ENCODE results near the gene FCRLB.
"Not testable (repeated sequence)": the region's sequence is repeated elsewhere in the genome, so short reads cannot be mapped to it uniquely, and the experiment has no call there.

FCRLB gene, protein sequence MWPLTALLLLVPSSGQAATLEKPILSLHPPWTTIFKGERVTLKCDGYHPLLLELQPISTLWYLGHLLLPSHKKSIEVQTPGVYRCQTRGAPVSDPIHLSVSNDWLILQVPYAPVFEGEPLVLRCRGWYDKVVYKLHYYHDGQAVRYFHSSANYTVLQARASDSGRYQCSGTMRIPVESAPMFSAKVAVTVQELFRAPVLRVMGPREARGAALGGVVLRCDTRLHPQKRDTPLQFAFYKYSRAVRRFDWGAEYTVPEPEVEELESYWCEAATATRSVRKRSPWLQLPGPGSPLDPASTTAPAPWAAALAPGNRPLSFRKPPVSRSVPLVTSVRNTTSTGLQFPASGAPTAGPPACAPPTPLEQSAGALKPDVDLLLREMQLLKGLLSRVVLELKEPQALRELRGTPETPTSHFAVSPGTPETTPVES

DNA sequence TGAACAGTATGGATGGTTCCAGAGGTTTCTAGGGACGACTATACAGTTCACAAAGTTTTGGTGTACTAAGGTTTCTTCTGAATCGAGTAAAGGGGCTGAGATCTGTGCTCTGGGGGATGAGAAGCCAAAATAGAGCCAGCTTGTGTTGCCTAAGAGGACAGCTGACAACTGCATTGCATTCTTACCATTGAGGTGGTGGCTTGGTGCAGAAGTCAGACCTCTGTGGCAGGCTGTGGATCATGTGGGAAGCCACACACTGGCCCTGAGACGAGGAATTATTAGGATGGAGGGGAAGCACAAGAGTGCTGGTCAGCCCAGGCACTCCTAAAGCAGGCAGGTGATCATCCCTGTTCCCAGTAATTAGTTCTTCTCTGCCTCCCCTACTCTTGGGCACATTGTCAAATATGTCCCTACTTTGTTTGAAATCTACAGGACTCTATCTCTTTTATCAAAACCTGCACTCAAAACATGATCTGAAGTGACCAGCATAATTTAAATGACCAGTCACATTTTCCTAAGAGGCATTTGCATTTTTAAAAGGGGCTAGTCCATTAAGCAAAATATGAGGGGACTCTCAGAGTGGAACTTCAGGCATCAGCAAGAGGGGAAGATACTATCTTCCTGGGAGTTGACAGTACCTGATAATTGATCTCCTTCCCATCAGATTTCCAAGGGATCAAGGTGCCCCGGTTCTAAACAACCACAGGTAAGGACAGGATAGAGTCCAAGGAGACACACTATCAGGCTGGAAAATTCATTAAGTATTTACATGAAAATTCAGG lies at the start of gene FCRLB:
TSS of gene FCRLB (plus strand) at position 589 of the 782 bp plus-strand sequence. CDS start 1,129 bp downstream, outside the sequence.
- Histone ChIP-seq H3K36me3 (ENCODE audit: insufficient read depth, low read length) (no peaks in the 10 kb centered on the region), H3K9me3 (ENCODE audit: control insufficient read depth, insufficient read depth, low read length) (no peaks in the 10 kb centered on the region; the same call in 1 of the 2 replicates), H3K9ac (ENCODE audit: low read depth, low read length) (no peak within 1 kb of the TSS), H3K4me1 (ENCODE audit: insufficient read depth, low read length) (no peaks in the 10 kb centered on the region)

DNA sequence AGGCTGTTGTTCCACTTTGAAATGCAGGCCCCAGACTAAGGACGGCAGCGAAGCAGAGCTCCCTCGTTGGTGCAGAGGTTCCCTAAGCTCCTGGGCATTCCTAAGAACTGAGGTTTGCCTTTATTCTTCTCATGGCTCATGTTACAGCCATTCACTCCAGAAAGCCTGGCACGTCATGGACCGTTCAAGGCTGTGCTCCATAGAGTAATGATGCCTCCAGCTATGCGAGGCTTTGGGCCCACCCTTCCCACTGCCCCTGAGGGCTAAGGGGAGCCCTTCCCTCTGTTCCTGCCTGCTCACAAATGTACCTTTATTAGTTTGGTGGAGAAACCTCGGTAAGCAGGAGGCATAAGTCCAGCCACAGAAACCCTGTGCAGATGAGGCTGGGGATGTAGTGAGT lies 47.9 kb upstream of the FCRLB start:
- H3K4me1 ChIP-seq (ENCODE audit: insufficient read depth, low read length); H3K9me3 ChIP-seq (ENCODE audit: control insufficient read depth, insufficient read depth, low read length); H3K36me3 ChIP-seq (ENCODE audit: insufficient read depth, low read length); H3K9ac ChIP-seq (ENCODE audit: low read depth, low read length): not testable (repeated sequence)

DNA sequence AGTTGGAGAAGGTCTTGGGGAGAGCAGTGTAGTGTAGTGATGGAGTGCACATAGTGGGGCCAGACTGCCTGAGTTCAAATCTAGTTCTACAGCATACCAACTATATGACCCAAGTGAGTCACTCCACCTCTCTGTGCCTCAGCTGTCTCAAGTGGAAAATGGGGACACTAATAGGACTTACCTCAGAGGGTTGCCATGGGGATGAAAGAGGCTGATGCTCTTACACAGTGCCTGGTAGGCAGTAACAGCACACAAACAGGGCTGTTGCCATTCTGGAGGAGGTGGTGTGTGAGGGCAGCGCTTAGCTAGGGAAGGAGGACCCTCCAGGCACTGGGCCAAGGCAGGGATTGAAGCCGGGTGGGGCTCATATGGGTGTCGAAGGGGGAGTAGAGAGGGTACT lies 46.9 kb upstream of the FCRLB start:
- H3K36me3 ChIP-seq (ENCODE audit: insufficient read depth, low read length); H3K4me1 ChIP-seq (ENCODE audit: insufficient read depth, low read length); H3K9ac ChIP-seq (ENCODE audit: low read depth, low read length): not testable (repeated sequence)

DNA sequence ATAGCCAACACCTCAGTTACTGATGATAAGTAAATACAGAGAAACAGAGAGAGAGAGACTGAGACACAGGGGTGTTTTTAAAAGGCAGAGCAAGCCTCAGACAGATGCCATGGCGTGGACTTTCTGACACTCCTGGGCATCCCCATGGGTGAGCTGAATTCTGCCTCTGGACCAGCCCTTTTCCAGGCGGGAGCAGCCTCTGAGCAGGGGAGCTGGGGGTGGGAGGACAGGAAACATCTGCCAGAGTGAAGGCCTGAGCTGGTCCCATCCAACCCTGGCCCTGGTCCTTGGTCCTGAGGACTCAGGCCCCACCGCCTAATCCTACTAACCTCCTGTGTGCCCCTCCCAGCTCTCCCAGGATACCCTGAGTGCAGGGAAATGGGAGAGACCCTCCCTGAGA lies 46.4 kb upstream of the FCRLB start:
- not testable (repeated sequence) for H3K4me1 ChIP-seq (ENCODE audit: insufficient read depth, low read length); H3K9me3 ChIP-seq (ENCODE audit: control insufficient read depth, insufficient read depth, low read length); H3K9ac ChIP-seq (ENCODE audit: low read depth, low read length); H3K36me3 ChIP-seq (ENCODE audit: insufficient read depth, low read length)

More for the DNA sequence above, 46.9 kb upstream of the FCRLB start:
- H3K9me3 ChIP-seq (ENCODE audit: control insufficient read depth, insufficient read depth, low read length), result not testable (repeated sequence)

DNA sequence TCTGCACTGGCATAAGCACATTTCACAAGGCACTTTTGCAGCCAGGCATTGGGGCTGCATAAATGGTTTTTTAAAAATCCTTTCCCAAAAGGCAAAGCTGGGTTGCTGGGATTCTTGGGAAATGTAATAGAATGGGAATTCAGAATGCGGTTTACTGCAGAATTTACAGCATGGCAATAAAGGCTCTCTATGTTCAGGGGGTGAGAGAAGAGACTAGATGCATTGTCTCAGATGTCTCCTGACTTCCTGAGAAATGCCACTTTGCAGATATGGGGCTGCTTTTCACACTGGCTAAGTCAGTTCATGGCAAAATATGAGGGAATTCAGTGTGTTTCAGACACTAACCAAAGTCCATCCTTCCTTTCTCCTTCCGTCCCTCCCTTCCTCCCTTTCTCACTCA lies 44.9 kb upstream of the FCRLB start:
- Histone ChIP-seq H3K4me1 (ENCODE audit: insufficient read depth, low read length) (peaks cover 3% of the 10 kb centered on the region; the same call in 1 of the 2 replicates), H3K9ac (ENCODE audit: low read depth, low read length) (no peak overlapping the region), H3K36me3 (ENCODE audit: insufficient read depth, low read length) (no peaks in the 10 kb centered on the region), H3K9me3 (ENCODE audit: control insufficient read depth, insufficient read depth, low read length) (no peaks in the 10 kb centered on the region)

DNA sequence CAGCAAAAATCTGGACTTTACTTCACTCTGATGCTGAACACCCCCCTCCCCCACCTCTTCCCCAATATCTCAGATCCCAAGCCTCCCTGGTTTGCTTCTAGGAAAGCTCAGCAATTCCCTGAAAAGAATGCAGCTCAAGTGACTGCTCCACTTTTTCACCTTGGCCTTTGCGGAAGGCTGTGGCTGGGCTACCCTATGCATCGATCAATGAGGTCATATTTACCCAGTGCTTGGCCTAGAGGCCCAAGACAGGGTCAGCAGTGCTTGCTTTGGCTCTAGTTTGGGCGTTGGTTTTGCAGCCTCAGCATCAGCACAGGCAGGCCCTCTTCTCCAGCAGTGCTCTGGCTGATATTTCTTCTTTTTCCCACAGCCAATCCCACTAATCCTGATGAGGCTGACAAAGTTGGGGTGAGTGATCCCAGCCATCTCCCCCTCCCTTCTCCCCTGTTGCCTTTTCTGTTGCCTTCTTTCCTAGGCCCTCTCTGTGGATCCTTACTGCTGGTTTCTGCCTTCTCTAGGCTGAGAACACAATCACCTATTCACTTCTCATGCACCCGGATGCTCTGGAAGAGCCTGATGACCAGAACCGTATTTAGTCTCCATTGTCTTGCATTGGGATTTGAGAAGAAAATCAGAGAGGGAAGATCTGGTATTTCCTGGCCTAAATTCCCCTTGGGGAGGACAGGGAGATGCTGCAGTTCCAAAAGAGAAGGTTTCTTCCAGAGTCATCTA lies 44.2 kb upstream of the FCRLB start:
- H3K9me3 ChIP-seq (ENCODE audit: control insufficient read depth, insufficient read depth, low read length), result no peaks in the 10 kb centered on the region
- H3K36me3 ChIP-seq (ENCODE audit: insufficient read depth, low read length), result no peaks in the 10 kb centered on the region
- H3K9ac ChIP-seq (ENCODE audit: low read depth, low read length), result no peak overlapping the region

DNA sequence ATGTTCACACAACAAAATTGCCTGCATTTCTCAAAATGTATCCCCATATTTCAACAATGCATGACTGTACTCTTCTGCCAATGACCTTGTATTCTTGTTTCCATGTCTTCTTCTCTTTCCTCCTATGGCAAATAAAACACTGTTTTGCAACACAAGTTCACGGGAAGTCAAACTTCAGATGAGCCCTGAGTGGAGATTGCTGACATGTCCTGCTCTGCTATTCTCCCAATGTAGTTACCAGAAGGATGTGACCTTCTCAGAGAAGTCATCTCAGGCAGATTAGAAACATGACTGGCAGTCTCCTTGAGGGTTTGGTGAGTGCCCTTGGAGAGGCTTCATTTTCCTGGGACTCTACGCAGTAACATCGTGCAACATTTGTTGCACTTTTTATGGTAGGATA lies 42.8 kb upstream of the FCRLB start:
- Histone ChIP-seq H3K36me3 (ENCODE audit: insufficient read depth, low read length) (no peaks in the 10 kb centered on the region), H3K4me1 (ENCODE audit: insufficient read depth, low read length) (peaks cover 3% of the 10 kb centered on the region; the same call in 1 of the 2 replicates), H3K9ac (ENCODE audit: low read depth, low read length) (no peak overlapping the region), H3K9me3 (ENCODE audit: control insufficient read depth, insufficient read depth, low read length) (no peaks in the 10 kb centered on the region)

More for the DNA sequence above, 44.2 kb upstream of the FCRLB start:
- H3K4me1 ChIP-seq (ENCODE audit: insufficient read depth, low read length), result peaks cover 3% of the 10 kb centered on the region; the same call in 1 of the 2 replicates

DNA sequence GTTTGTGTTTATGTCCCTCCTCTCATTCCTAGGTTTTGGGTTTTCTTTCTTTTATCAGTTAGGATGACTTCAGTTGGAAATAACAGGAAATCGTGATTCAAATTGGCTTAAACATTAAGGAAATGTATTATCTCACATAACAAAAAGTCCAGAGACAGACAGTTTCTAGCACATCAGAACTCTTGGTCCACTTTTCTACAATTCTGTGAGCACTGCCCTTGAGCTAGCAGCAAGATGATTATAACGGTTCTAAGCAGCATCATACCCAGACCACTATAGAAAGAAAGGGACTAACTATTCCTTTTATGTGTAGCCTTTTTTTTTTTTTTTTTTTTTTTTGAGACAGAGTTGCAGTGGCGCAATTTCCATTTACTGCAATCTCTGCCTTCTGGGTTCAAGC lies 39.5 kb upstream of the FCRLB start:
- Histone ChIP-seq H3K9ac (ENCODE audit: low read depth, low read length) (no peak overlapping the region), H3K4me1 (ENCODE audit: insufficient read depth, low read length) (peaks cover 1% of the 10 kb centered on the region; the same call in 1 of the 2 replicates), H3K36me3 (ENCODE audit: insufficient read depth, low read length) (no peaks in the 10 kb centered on the region), H3K9me3 (ENCODE audit: control insufficient read depth, insufficient read depth, low read length) (no peaks in the 10 kb centered on the region)

DNA sequence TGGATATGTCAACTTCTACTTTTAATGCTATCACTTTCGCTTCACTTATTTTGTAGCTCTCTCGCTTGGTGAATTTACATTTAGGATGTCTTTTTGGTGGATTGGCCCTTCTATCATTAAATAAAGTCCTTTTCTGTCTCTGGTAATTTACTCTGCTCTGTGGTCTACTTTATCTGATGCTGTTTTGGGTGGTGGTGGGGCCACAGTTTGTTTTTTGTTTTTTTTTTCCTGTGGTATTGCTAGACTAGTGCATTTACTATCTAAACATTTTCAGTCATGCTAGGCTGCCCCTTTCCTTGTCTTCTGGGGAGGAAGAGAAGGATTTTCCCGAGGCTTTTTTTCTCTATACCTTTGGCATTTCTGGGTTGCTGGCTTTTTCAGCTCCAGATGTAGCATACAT lies 32.4 kb upstream of the FCRLB start:
- no peak overlapping the region for H3K9ac ChIP-seq (ENCODE audit: low read depth, low read length)
- no peaks in the 10 kb centered on the region for H3K4me1 ChIP-seq (ENCODE audit: insufficient read depth, low read length)
- H3K9me3 ChIP-seq (ENCODE audit: control insufficient read depth, insufficient read depth, low read length), result no peaks in the 10 kb centered on the region
- no peaks in the 10 kb centered on the region for H3K36me3 ChIP-seq (ENCODE audit: insufficient read depth, low read length)

DNA sequence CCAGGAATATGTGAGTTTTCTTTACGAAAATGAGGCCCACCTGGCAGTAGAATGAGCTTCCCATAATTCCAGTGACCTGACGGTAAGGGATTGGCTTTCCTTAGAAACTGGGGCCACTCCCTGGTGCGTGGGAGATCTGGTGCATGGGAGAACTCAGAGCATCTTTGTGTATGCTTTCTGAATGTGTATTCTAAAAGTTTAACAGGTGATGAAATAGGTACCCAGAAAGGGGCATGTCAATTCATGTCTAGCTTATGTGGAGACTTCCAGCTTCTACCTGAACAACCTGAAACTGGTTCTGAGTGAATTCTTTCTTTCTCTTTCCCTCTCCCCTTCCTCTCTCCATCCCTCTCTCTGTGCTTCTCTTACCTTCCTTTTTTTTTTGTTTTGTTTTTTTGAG lies 29.5 kb upstream of the FCRLB start:
- no peaks in the 10 kb centered on the region for H3K36me3 ChIP-seq (ENCODE audit: insufficient read depth, low read length)
- H3K9me3 ChIP-seq (ENCODE audit: control insufficient read depth, insufficient read depth, low read length), result no peaks in the 10 kb centered on the region
- H3K9ac ChIP-seq (ENCODE audit: low read depth, low read length), result no peak overlapping the region
- H3K4me1 ChIP-seq (ENCODE audit: insufficient read depth, low read length), result no peaks in the 10 kb centered on the region

DNA sequence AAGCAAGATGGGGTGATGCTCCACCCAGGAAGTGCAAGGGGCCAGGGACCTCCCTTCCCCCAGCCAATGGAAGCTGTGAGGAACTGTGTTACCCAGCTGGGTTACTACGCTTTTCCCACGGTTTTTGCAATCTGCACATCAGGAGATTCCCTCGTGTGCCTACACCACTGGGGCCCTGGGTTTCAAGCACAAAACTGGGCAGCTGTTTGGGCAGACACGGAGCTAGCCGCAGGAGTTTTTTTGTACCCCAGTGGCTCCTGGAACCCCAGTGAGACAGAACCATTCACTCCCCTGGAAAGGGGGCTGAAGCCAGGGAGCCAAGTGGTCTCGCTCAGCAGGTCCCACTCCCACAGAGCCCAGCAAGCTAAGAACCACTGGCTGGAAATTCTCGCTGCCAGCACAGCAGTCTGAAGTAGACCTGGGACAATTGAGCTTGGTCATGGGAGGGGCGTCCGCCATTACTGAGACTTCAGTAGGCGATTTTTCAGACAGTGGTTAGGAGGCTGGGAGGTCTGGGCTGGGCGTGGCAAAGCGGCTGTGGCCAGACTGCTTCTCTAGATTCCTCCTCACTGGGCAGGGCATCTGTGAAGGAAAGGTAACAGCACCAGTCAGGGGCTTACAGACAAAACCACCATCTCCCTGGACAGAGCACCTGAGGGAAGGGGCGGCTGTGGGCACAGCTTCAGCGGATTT lies 28.2 kb upstream of the FCRLB start:
- not testable (repeated sequence) for H3K36me3 ChIP-seq (ENCODE audit: insufficient read depth, low read length); H3K9ac ChIP-seq (ENCODE audit: low read depth, low read length); H3K9me3 ChIP-seq (ENCODE audit: control insufficient read depth, insufficient read depth, low read length)

DNA sequence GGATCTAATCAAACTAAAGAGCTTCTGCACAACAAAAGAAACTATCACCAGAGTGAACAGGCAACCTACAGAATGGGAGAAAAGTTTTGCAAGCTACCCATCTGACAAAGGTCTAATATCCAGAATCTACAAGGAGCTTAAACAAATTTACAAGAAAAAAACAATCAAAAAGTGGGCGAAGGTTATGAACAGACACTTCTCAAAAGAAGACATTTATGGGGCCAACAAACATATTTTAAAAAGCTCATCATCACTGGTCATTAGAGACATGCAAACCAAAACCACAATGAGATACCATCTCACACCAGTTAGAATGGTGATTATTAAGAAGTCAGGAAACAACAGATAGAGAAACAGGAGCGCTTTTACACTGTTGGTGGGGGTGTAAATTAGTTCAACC lies 23.0 kb upstream of the FCRLB start:
- not testable (repeated sequence) for H3K9me3 ChIP-seq (ENCODE audit: control insufficient read depth, insufficient read depth, low read length); H3K9ac ChIP-seq (ENCODE audit: low read depth, low read length); H3K4me1 ChIP-seq (ENCODE audit: insufficient read depth, low read length); H3K36me3 ChIP-seq (ENCODE audit: insufficient read depth, low read length)

More for the DNA sequence above, 28.2 kb upstream of the FCRLB start:
- H3K4me1 ChIP-seq (ENCODE audit: insufficient read depth, low read length), result not testable (repeated sequence)

DNA sequence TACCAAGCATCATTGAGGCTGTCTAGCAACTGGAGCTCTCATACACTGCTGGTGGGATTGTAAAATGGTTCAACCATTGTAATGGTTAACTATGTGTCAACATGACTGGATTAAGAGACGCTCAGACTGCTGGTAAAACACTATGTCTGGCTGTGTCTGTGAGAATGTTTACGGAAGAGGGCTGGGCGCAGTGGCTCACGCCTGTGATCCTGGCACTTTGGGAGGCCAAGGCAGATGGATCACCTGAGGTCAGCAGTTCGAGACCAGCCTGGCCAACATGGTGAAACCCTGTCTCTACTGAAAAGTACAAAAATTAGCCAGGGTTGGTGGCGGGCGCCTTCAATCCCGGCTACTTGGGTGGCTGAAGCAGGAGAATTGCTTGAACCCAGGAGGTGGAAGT lies 19.1 kb upstream of the FCRLB start:
- Histone ChIP-seq H3K36me3 (ENCODE audit: insufficient read depth, low read length) (no peaks in the 10 kb centered on the region), H3K9ac (ENCODE audit: low read depth, low read length) (no peak overlapping the region), H3K9me3 (ENCODE audit: control insufficient read depth, insufficient read depth, low read length) (no peaks in the 10 kb centered on the region), H3K4me1 (ENCODE audit: insufficient read depth, low read length) (no peaks in the 10 kb centered on the region)

DNA sequence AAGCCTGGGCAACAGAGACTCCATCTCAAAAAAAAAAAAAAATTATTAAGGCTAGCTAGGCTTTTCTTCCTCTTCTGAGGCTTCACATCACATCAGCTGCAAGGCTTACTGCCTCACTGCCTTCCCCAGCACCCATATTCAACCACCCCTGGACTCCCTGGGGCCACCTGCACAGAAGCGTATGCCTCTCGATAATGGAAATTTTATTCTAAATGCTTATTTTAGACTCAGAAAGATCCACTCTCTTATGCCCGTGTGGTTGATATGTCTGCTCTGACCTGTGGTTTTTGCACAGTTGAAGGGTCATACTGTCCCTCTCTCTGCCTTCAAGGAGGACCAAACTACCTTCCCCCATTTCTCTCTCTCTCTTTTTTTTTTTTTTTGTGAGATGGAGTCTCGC lies 15.8 kb upstream of the FCRLB start:
- Histone ChIP-seq H3K36me3 (ENCODE audit: insufficient read depth, low read length) (no peaks in the 10 kb centered on the region), H3K9me3 (ENCODE audit: control insufficient read depth, insufficient read depth, low read length) (no peaks in the 10 kb centered on the region), H3K9ac (ENCODE audit: low read depth, low read length) (no peak overlapping the region), H3K4me1 (ENCODE audit: insufficient read depth, low read length) (no peaks in the 10 kb centered on the region)
